HFF-Myc (cell line): ENCODE measurements around the gene RFTN1.

Experiments
- DNase-seq: peaks from one replicate; pipeline ENCODE4 v3.0.0-alpha.2; 2011; ENCODE audit warnings: low read depth; ENCODE audit errors: extremely low read depth
- H3K4me3 ChIP-seq: replicated peaks from 2 replicates; pipeline ENCODE4 v1.5.1; 2011; ENCODE audit warnings: low read depth, mild to moderate bottlenecking, control low read depth, low read length
- CTCF ChIP-seq: IDR thresholded peaks from 2 replicates; pipeline ENCODE4 v1.5.1; 2012; ENCODE audit warnings: mild to moderate bottlenecking, low read depth, low read length, control low read depth; ENCODE audit errors: missing control alignments

Gene RFTN1

DNA sequence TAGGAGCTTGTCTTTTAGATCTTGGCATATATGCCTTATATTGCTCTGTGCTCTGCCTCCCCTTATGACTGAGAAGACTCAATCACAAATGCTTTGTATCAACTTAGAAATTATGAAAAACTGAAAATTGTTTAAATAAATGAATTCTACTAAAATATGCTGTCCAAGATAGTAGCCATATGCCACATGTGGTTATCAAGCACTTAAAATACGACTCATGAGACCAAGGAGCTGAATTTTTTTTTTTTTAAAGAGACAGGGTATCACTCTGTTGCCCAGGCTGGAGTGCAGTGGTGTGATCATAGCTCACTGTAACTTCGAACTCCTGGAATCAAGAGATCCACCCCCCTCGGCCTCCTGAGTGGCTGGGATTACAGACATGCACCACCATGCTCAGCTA is 118.3 kb downstream of the RFTN1 start:
- H3K4me3 ChIP-seq: no peak overlapping the region
- TF ChIP-seq CTCF: no peak
- no peak for DNase-seq

- no peak for DNase-seq
- no peak overlapping the region for H3K4me3 ChIP-seq
- TF ChIP-seq CTCF: no peak
Measured at GRCh38 chr3:16394639-16395038, 118.9 kb downstream of the RFTN1 start.

DNA sequence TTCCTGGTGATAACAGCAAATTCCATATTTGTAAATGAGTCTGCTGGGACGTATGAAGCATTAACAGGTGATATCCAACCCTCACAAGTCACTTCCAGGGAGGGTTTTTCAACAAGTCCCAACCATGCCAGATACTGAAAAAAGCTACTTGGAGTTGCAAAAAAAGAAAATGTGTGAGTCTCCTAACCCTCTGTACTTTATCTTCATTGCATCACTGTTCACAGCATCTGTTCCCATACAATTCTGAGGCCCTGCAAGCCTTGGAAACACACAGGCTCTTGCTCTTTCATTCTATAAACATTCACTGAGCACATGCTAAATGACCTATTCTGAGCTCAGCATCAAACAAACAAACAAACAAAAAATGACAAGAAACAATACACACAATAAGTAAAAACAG is 120.8 kb downstream of the RFTN1 start:
- DNase-seq: no peak
- H3K4me3 ChIP-seq: no peak overlapping the region
- TF ChIP-seq CTCF: no peak

- no peak for DNase-seq
- TF ChIP-seq CTCF: no peak
- H3K4me3 ChIP-seq: no peak overlapping the region
Measured at GRCh38 chr3:16392065-16392464, 121.4 kb downstream of the RFTN1 start.

GRCh38 chr3:16390581-16390980 is 122.9 kb downstream of the RFTN1 start:
- no peak overlapping the region for H3K4me3 ChIP-seq
- no peak for TF ChIP-seq CTCF
- no peak for DNase-seq

- H3K4me3 ChIP-seq: no peak overlapping the region
- peak; percentile 67 for DNase-seq
- TF ChIP-seq CTCF: no peak
Measured at GRCh38 chr3:16388850-16389441, 124.6 kb downstream of the RFTN1 start.

- no peak for TF ChIP-seq CTCF
- no peak for DNase-seq
- H3K4me3 ChIP-seq: no peak overlapping the region
Measured at GRCh38 chr3:16386561-16386960, 126.9 kb downstream of the RFTN1 start.
